SK-N-SH treated with all-trans-retinoic acid at 6 μM for 48 hours (cell line): Measurements from ENCODE around the gene CSNK1G1.
"Not testable (repeated sequence)": the region's sequence is repeated elsewhere in the genome, so short reads cannot be mapped to it uniquely, and the experiment has no call there.

Source experiments
- ATAC-seq: fragments of 200-7000 bp; cut with Tn5 transposase; 3 replicates; pipeline ENCODE4 v1.9.1; 2020; ENCODE audit warnings: mild to moderate bottlenecking, moderate library complexity
- ARNTL ChIP-seq: fragments of 450-650 bp; formaldehyde crosslinking; IDR thresholded peaks from 2 replicates; pipeline ENCODE4 v1.5.0; 2020; ENCODE audit warnings: low read depth, mild to moderate bottlenecking, moderate library complexity, borderline replicate concordance
- BACH2 ChIP-seq: fragments of 250-450 bp; sonication (Bioruptor Pico); IDR thresholded peaks from 2 replicates; pipeline ENCODE4 v1.9.0; 2021; ENCODE audit warnings: mild to moderate bottlenecking, borderline replicate concordance
- CREB5 ChIP-seq: fragments of 250-450 bp; sonication (Bioruptor Pico); IDR thresholded peaks from 2 replicates; pipeline ENCODE4 v1.5.1; 2020; ENCODE audit warnings: low read depth, mild to moderate bottlenecking, moderate library complexity
- CSDC2 ChIP-seq: fragments of 250-450 bp; sonication (Bioruptor Pico); IDR thresholded peaks from 2 replicates; pipeline ENCODE4 v1.5.0; 2020; ENCODE audit warnings: mild to moderate bottlenecking, moderate library complexity
- CSRNP3 ChIP-seq: fragments of 250-450 bp; sonication (Bioruptor Pico); IDR thresholded peaks from 2 replicates; pipeline ENCODE4 v1.5.1; 2021; ENCODE audit warnings: mild to moderate bottlenecking, moderate library complexity
- ESRRG ChIP-seq: fragments of 250-450 bp; sonication (Bioruptor Pico); IDR thresholded peaks from 2 replicates; pipeline ENCODE4 v1.6.1; 2021; ENCODE audit warnings: mild to moderate bottlenecking
- GLIS3 ChIP-seq: fragments of 250-450 bp; sonication (Bioruptor Pico); IDR thresholded peaks from 2 replicates; pipeline ENCODE4 v1.5.0; 2020; ENCODE audit warnings: mild to moderate bottlenecking, moderate library complexity
- ISL1 ChIP-seq: fragments of 250-450 bp; sonication (Bioruptor Pico); IDR thresholded peaks from 2 replicates; pipeline ENCODE4 v2.1.2; 2022; ENCODE audit warnings: mild to moderate bottlenecking, moderate library complexity
- OSR1 ChIP-seq: fragments of 250-450 bp; sonication (Bioruptor Pico); IDR thresholded peaks from 2 replicates; pipeline ENCODE4 v1.8.0; 2022; ENCODE audit warnings: moderate library complexity, mild to moderate bottlenecking, inconsistent platforms
- POU6F1 ChIP-seq: fragments of 250-450 bp; sonication (Bioruptor Pico); IDR thresholded peaks from 2 replicates; pipeline ENCODE4 v1.8.0; 2021; ENCODE audit warnings: low read depth, mild to moderate bottlenecking, moderate library complexity, borderline replicate concordance
- PPARA ChIP-seq: fragments of 250-450 bp; sonication (Bioruptor Pico); IDR thresholded peaks from 2 replicates; pipeline ENCODE4 v1.5.0; 2020; ENCODE audit warnings: mild to moderate bottlenecking, borderline replicate concordance
- RARB ChIP-seq: fragments of 250-450 bp; sonication (Bioruptor Pico); IDR thresholded peaks from 2 replicates; pipeline ENCODE4 v1.8.0; 2021; ENCODE audit warnings: mild to moderate bottlenecking, moderate library complexity
- SNAI2 ChIP-seq: fragments of 250-450 bp; sonication (Bioruptor Pico); IDR thresholded peaks from 2 replicates; pipeline ENCODE4 v1.5.0; 2020; ENCODE audit warnings: mild to moderate bottlenecking, moderate library complexity
- TCF4 ChIP-seq: fragments of 250-450 bp; sonication (Bioruptor Pico); IDR thresholded peaks from 2 replicates; pipeline ENCODE4 v1.8.0; 2021; ENCODE audit warnings: mild to moderate bottlenecking, moderate library complexity, borderline replicate concordance
- TSHZ2 ChIP-seq: fragments of 250-450 bp; sonication (Bioruptor Pico); IDR thresholded peaks from 2 replicates; pipeline ENCODE4 v1.5.0; 2020; ENCODE audit warnings: mild to moderate bottlenecking, moderate library complexity
- ZC3H10 ChIP-seq: fragments of 250-450 bp; sonication (Bioruptor Pico); IDR thresholded peaks from 2 replicates; pipeline ENCODE4 v1.5.1; 2021; ENCODE audit warnings: mild to moderate bottlenecking, moderate library complexity
- ZFP30 ChIP-seq: fragments of 450-650 bp; formaldehyde crosslinking; IDR thresholded peaks from 2 replicates; pipeline ENCODE4 v1.5.0; 2022; ENCODE audit warnings: mild to moderate bottlenecking, moderate library complexity
- ZNF565 ChIP-seq: fragments of 450-650 bp; formaldehyde crosslinking; conservative IDR thresholded peaks from 2 replicates; pipeline ENCODE4 v1.5.0; 2020; ENCODE audit warnings: low read depth, mild to moderate bottlenecking, moderate library complexity
- ZNF8 ChIP-seq: fragments of 450-650 bp; formaldehyde crosslinking; IDR thresholded peaks from 2 replicates; pipeline ENCODE4 v1.5.0; 2020; ENCODE audit warnings: mild to moderate bottlenecking, moderate library complexity

CSNK1G1 gene

GRCh38 chr15:64381000-64381751, 25.2 kb upstream of the CSNK1G1 start, which contains the start of gene PCLAF (continued):
- TF ChIP-seq POU6F1 (CRISPR knock-in tag): no peak
- TF ChIP-seq, all 23 proteins: peak for 0

GRCh38 chr15:64380130-64380870, 24.3 kb upstream of the CSNK1G1 start:
- not testable (repeated sequence) for ATAC-seq

DNA sequence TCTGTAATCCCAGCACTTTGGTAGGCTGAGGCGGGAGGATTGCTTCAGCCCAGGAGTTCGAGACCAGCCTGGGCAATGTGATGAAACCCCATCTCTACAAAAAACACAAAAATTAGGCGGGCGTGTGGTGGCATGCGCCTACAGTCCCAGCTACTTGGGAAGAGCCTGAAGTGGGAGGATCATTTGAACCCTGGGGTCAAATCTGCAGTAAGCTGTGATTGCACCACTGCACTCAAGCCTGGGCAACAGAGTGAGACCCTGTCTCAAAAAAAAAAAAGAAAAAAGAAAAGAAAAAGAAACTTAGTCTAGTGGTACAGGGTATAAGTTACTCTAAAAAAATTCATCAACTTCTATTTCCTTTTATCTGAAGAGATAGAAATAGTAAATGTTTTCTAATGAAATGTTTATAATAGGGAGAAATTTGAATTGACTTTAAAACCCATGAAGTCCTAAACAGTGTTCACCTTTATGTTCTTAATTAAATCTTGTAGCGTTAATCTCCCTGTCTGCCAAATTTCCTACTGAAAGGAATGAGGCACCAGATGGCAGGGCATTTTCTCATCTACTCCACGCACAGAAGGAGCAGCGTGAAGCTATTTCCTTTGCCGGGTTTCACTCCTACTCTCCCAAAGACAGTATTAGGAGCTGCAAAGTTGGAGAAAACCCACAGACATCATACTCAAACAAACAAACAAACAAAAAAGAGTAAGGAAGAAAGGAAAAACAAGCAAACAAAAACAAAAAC, 23.4 kb upstream of the CSNK1G1 start:
- ATAC-seq: no peak
- TF ChIP-seq BACH2 (CRISPR knock-in tag): no peak
- no peak for TF ChIP-seq ESRRG (CRISPR knock-in tag)
- TF ChIP-seq CREB5 (CRISPR knock-in tag): no peak
- no peak for TF ChIP-seq TCF4 (CRISPR knock-in tag)
- TF ChIP-seq POU6F1 (CRISPR knock-in tag): no peak
- no peak for TF ChIP-seq ISL1
- TF ChIP-seq TSHZ2 (CRISPR knock-in tag): no peak
- no peak for TF ChIP-seq SNAI2 (CRISPR knock-in tag)
- no peak for TF ChIP-seq GLIS3 (CRISPR knock-in tag)
- no peak for TF ChIP-seq PPARA (CRISPR knock-in tag)
- no peak for TF ChIP-seq ARNTL (CRISPR knock-in tag)
- TF ChIP-seq ZC3H10: no peak
- no peak for TF ChIP-seq OSR1
- no peak for TF ChIP-seq CSDC2 (CRISPR knock-in tag)
- TF ChIP-seq ZFP30 (CRISPR knock-in tag): no peak
- TF ChIP-seq CSRNP3 (CRISPR knock-in tag): no peak
- no peak for TF ChIP-seq RARB (CRISPR knock-in tag)
- no peak for TF ChIP-seq ZNF565 (CRISPR knock-in tag)
- no peak for TF ChIP-seq ZNF8
- TF ChIP-seq, all 23 proteins: peak for 0
